RCC 7860 (cell line): ENCODE data around the gene INAVA.
"Not testable (repeated sequence)": the region's sequence is repeated elsewhere in the genome, so short reads cannot be mapped to it uniquely, and the experiment has no call there.

Source experiments
- DNase-seq: peaks from one replicate; pipeline ENCODE4 v3.0.0-alpha.2; 2015; ENCODE audit warnings: low spot score
- FAIRE-seq: peaks from 2 replicates; lab custom pipeline; 2012; peaks lifted over from hg19 to GRCh38; lab: Jason Lieb, UNC

INAVA gene

GRCh38 chr1:200959411-200959921 lies 64.8 kb downstream of the INAVA start:
- FAIRE-seq = no peak
- no peak for DNase-seq

DNA sequence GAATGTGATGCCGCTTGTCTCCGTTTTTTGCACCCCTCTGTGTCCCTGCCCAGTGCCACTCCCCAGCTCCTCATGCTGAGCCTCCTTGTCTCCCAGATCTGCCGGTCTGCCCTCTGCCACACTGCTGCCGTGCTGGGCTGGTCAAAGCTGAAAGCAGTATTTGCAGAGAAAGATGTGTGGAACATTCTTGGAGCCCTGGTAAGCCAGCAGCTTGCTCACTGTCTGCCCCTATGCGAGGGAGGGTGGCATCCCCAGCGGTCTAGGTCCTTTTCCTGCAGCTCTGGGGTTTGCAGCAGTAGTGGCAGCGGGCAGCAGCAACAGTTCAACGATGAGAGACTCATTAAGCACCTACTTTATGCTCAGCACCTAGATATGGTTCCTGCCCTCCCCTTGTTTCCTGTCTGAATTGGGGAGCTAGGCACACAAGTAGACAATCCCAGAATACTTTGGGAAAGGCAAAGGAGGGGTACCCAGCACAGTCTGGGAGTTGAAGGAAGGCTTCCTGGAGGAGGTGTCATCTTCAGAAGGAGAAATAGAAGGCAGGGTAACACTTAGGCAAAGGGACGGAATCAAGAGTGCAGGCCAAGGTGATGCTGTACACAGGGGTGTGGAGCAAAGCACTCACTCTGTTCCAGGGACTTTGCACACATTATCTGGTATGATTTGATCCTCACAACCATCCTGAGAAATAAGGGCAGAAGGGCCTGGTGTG lies 65.7 kb downstream of the INAVA start:
- DNase-seq = no peak
- FAIRE-seq = no peak

- DNase-seq (no peak), FAIRE-seq (no peak)
These were observed 66.2 kb downstream of the INAVA start for GRCh38 chr1:200960948-200961340.

DNA sequence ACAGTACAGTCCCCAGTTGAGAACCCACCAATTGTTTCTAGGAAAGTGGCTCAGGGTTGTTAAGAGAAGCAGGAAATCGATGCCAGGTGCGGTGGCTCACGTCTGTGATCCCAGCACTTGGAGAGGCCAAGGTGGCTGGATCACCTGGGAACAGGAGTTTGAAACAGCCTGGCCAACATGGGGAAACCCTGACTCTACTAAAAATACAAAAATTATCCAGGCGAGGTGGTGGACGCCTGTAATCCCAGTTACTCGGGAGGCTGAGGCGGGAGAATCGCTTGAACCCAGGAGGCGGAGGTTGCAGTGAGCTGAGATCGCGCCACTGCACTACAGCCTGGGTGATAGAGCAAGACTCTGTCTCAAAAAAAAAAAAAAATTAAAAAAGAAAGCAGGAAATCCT lies 67.5 kb downstream of the INAVA start:
- not testable (repeated sequence) for FAIRE-seq, DNase-seq

GRCh38 chr1:200962631-200963030 lies 67.9 kb downstream of the INAVA start:
- DNase-seq = no peak
- FAIRE-seq = no peak

DNA sequence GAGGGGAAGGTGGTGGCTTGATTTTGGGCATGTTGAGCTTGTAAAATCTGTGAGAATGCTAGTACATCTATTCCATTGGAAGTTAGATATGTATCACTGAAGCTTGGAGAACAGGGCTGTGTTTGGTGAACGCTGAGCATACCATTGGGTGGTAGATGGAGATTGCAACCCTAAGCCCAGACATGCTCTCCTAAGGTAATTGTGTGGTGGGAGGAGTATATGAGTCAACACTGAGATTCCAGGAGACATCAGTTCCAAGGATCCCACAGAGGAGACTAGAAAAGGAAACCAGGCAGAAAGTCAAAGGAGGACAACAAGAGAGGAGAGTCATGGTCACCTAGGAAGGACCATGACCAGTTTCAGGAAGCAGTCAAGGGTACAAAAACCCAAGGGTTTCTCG lies 68.4 kb downstream of the INAVA start:
- DNase-seq (peak; percentile 10), FAIRE-seq (no peak)

- not testable (repeated sequence) for DNase-seq, FAIRE-seq
These were observed 69.2 kb downstream of the INAVA start for GRCh38 chr1:200963888-200964287.
